AG10803 (cell line): ENCODE measurements around the gene TCF7L2.
A peak's percentile ranks its signal among the peaks of the same experiment; 100 is the strongest.

Source experiments
- DNase-seq: peaks from one replicate; pipeline ENCODE4 v3.0.0; 2010; ENCODE audit warnings: low read depth
- H3K4me3 ChIP-seq: 2 replicates; pipeline ENCODE4 v1.5.1; 2011; ENCODE audit warnings: mild to moderate bottlenecking, low read length, control low read depth
- CTCF ChIP-seq: conservative IDR thresholded peaks from 2 replicates; pipeline ENCODE4 v1.5.1; 2011; ENCODE audit warnings: mild to moderate bottlenecking, low read length, control low read depth, inconsistent platforms

The TCF7L2 gene

GRCh38 chr10:113096128-113096996 is 146.3 kb downstream of the TCF7L2 start:
- DNase-seq = no peak
- peak; percentile 12; the same call in 1 of the 2 replicates for TF ChIP-seq CTCF

GRCh38 chr10:113097036-113097435 is 147.0 kb downstream of the TCF7L2 start:
- H3K4me3 ChIP-seq = no peak overlapping the region
- DNase-seq = no peak
- TF ChIP-seq CTCF = no peak

More at GRCh38 chr10:113096128-113096996, 146.3 kb downstream of the TCF7L2 start:
- no peak overlapping the region for H3K4me3 ChIP-seq

- TF ChIP-seq CTCF = no peak
- no peak for DNase-seq
- no peak overlapping the region for H3K4me3 ChIP-seq
These were observed 149.6 kb downstream of the TCF7L2 start for GRCh38 chr10:113099431-113100183.

GRCh38 chr10:113100281-113100680 is 150.2 kb downstream of the TCF7L2 start:
- H3K4me3 ChIP-seq = no peak overlapping the region
- TF ChIP-seq CTCF = no peak
- DNase-seq = no peak

GRCh38 chr10:113103131-113103840 is 153.2 kb downstream of the TCF7L2 start:
- peak; percentile 93 for DNase-seq
- peak overlapping the region; percentile 16; the same call in 1 of the 2 replicates for H3K4me3 ChIP-seq
- TF ChIP-seq CTCF = no peak

GRCh38 chr10:113104047-113104446 is 154.0 kb downstream of the TCF7L2 start:
- H3K4me3 ChIP-seq = no peak overlapping the region; the same call in 1 of the 2 replicates
- no peak for TF ChIP-seq CTCF
- peak; percentile 90 for DNase-seq
